Hematopoietic multipotent progenitor cell treated with erythropoietin and hydrocortisone succinate and interleukin-3 and kit ligand, for 6 days (in vitro differentiated cells): ENCODE measurements around the gene POU2AF1.

Experiments
- DNase-seq: peaks from one replicate; pipeline ENCODE4 v3.0.0-alpha.2; 2015

POU2AF1 gene

GRCh38 chr11:111359223-111360149, 19.6 kb downstream of the POU2AF1 start:
- peak; percentile 12 for DNase-seq

- DNase-seq, result no peak
These were observed 20.8 kb downstream of the POU2AF1 start for GRCh38 chr11:111358038-111359001.

- DNase-seq, result no peak
These were observed 21.7 kb downstream of the POU2AF1 start for GRCh38 chr11:111357150-111358037.

GRCh38 chr11:111356660-111357048, 22.4 kb downstream of the POU2AF1 start:
- DNase-seq, result no peak

- no peak for DNase-seq
These were observed 23.0 kb downstream of the POU2AF1 start for GRCh38 chr11:111355956-111356659.

- DNase-seq, result no peak
These were observed 24.0 kb downstream of the POU2AF1 start for GRCh38 chr11:111355101-111355500.

GRCh38 chr11:111354601-111354891, 24.5 kb downstream of the POU2AF1 start:
- no peak for DNase-seq

- no peak for DNase-seq
These were observed 25.1 kb downstream of the POU2AF1 start for GRCh38 chr11:111353776-111354600.

GRCh38 chr11:111352935-111353710, 26.0 kb downstream of the POU2AF1 start:
- no peak for DNase-seq

- no peak for DNase-seq
These were observed 26.8 kb downstream of the POU2AF1 start for GRCh38 chr11:111352231-111352746.

- DNase-seq, result no peak
These were observed 27.6 kb downstream of the POU2AF1 start for GRCh38 chr11:111351374-111352055.

- no peak for DNase-seq
These were observed 28.3 kb downstream of the POU2AF1 start for GRCh38 chr11:111350811-111351210.

- DNase-seq, result no peak
These were observed 29.8 kb downstream of the POU2AF1 start for GRCh38 chr11:111349191-111349695.

GRCh38 chr11:111348147-111348546, 30.9 kb downstream of the POU2AF1 start:
- DNase-seq, result no peak

- DNase-seq, result no peak
These were observed 31.4 kb downstream of the POU2AF1 start for GRCh38 chr11:111347723-111348115.

GRCh38 chr11:111347002-111347722, 31.9 kb downstream of the POU2AF1 start:
- DNase-seq, result no peak

GRCh38 chr11:111344032-111344431, 35.0 kb downstream of the POU2AF1 start:
- no peak for DNase-seq

GRCh38 chr11:111342329-111342728, 36.7 kb downstream of the POU2AF1 start:
- DNase-seq, result no peak
